Measurements from ENCODE around the gene COX5B.
"Not testable (repeated sequence)": the region's sequence is repeated elsewhere in the genome, so short reads cannot be mapped to it uniquely, and the experiment has no call there.

Gene COX5B

GRCh38 chr2:97675430-97676113 lies 29.7 kb downstream of the COX5B start:
- DNase-seq = no peak

DNA sequence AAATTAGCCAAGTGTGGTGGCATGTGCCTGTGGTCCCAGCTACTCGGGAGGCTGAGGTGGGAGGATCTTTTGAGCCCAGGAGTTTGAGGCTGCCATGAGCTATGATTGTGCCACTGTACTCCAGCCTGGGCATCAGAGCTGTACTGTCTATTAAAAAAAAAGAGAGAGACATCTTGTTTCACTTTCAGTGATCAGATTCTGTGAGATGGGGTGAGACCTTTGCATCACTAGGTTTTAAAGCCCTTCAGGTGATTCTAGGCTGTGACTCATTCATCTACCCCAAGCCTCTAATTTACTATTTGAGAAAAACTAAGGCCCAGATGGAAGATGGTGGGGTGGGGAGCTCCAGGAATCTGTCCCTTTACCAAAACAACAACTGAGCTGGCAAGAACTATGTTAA lies 30.8 kb downstream of the COX5B start:
- DNase-seq = no peak

DNA sequence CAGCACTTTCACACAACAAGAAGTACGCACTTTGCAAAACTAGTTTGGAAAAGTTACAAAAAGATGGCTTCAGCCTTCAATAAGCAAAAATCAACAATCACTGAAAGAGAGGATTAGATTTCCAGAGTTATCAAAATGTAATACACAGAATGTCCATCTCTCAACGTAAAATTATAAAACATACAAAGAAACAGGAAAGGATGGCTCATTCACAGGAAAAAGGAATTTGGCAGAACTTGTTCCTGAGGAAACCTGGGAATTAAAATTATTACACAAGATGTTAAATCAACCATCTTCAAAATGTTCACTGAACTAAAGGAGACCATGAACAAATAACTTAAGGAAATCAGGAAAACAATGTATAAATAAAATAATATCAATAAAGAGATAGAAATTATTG lies 31.6 kb downstream of the COX5B start:
- no peak for DNase-seq

- DNase-seq = no peak
Measured at GRCh38 chr2:97678298-97678697, 32.4 kb downstream of the COX5B start.

GRCh38 chr2:97687235-97687634 lies 41.4 kb downstream of the COX5B start:
- DNase-seq = not testable (repeated sequence)

DNA sequence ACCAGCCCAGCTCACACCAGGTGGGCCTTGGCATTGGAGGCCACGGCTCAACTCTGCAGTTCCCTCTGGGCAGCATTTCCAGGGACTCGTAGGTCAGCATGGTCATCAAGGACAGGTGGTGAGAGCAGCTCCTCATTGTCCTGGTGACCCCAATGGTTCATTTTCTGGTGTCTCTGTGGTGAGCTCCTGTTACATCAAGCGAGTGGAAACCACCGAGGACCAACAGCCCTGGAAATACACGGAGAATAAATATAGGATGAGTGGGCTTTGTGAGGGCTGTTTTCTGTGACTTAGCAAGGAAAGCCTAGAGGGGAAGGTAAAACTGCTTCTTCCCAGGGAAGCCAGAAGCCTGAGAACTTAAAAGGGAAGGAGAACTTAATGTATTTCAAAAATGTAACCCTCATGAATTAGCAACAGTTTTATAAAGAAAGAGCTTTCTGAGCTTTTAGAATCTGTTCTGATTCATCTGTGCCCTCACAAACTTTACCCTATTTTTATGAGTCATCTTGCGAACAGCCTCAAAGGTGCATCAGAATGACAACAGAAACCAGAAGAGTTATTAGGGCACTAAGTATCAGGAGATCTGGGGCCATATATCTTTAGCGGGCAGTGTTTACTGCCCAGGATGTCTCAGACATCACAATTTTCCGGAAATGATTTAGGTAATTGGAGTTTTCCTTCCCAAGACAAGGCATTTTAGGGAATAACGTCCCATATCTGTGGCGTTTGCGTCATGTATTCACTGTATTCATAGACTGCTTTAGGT lies 42.4 kb downstream of the COX5B start:
- DNase-seq = no peak

DNA sequence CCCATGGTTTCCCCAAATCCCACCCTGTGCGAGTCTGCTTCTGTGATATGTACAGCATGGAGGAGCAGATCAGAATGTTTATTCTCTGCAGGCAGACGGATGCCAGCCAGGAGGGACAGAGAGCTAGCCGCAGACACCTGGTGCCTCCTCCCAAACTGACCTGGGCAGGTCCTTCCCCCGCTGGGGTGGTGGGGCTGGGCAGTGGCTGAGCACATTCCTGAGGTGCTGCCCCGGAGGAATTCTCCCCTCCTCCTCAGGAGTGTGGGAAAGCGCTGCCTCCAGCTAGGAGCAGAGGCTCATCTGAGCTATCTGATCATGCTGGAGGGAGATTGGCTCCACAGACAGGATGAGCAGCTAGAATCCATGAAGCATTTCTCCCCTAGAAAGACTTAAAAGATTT lies 45.3 kb downstream of the COX5B start:
- DNase-seq = no peak

GRCh38 chr2:97693476-97693875 lies 47.6 kb downstream of the COX5B start:
- no peak for DNase-seq

DNA sequence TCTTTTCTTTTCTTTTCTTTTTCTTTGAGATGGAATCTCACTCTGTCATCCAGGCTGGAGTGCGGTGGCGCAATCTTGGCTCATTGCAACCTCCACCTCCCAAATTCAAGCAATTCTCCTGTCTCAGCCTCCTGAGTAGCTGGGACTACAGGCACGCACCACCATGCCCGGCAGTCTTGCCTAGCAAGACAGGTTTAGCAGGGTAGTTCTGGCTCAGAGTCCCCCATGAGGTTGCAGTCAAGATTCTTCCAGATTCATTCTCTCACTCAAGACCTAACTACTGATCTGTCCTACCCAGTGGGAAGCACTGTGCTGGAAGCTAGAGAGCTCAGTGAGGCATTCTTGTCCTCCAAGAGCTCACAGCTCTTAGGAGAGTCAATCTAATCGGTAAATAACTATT lies 49.9 kb downstream of the COX5B start:
- DNase-seq = no peak

DNA sequence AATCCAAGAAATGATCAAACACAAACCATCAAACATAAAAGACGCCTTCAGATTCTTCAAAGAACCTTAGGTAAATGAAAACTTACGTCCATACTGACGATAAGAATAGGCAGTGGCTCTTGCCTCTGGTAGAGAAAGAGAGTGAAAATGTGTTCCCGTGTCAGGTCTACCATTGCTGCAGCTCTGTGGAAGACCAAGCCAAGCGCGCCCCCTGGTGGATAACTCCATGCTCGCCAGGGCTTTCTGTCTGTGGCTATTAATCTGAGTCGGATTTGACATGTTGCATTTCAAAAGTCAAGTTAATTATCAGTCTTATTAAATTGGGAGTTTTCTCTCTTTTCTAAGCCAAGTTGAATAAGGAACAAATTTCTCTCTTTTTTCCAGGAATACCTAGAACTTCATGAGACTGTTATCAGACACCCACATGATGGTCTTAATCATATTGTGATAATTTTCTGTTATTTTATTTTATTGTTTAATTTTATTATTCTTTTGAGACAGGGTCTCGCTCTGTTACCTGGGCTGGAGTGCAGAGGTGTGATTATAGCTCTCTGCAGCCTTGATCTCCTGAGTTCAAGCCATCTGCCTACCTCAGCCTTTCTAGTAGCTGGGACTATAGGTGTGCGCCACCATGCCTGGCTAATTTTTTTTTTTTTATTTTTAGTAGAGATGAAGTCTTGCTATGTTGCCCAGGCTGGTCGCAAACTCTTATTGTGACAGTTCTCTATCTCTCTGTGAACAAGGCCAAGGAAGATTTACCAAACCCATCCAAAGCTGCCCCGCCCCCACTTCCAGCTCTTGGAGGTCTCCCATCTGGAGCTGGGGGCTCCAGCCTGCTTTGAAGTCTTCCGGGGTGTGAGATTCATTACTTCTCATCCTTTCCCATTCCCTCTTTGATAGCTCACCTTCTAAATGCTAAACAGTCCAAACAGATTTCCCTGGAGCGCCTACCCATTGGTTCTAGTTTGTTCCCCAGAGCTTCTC lies 51.7 kb downstream of the COX5B start:
- DNase-seq = peak; percentile 92

All from activated naive CD4-positive, alpha-beta T cell treated with Interleukin-2 at 50 U/mL for 16 hours (primary cell).